ENCODE measurements around the gene DNAJC5.

DNA sequence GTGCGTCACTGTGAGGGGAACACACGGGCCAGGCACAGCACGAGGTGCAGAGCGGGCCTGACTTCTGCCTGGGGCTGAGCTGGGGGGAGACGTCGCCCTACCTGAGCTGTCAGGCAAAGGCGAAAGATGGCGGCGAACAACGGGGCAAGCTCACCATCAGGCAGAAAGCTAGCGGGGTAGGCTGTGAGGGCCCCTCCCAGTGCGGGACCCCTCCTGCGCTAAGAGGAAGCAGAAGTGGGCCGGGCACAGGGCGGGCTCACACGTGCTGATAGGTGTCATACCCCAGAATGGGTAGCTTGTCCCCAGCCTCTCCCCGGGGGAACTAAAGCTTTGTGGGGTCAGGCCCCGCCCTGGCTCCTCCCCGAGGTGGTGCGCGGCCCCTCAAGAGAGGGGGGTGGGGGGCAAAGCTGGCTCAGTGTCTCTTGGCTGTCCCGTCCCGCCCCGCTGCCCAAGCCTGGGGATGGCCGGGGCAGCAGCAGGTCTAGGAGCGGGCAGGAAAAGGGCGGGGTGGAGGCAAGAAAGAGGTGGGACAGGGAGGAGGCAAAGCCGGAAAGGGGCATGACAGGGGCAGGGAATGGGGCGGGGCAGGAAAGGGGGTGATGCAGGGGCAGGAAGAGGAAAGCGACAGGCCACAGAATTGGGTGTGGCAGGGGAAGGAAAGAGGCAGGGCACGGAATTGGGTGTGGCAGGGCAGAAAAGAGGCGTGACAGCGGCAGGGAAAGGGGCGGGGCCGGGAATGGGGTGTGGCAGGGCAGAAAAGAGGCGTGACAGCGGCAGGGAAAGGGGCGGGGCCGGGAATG is 46.6 kb downstream of the DNAJC5 start:
- TF ChIP-seq, protein P1, sequence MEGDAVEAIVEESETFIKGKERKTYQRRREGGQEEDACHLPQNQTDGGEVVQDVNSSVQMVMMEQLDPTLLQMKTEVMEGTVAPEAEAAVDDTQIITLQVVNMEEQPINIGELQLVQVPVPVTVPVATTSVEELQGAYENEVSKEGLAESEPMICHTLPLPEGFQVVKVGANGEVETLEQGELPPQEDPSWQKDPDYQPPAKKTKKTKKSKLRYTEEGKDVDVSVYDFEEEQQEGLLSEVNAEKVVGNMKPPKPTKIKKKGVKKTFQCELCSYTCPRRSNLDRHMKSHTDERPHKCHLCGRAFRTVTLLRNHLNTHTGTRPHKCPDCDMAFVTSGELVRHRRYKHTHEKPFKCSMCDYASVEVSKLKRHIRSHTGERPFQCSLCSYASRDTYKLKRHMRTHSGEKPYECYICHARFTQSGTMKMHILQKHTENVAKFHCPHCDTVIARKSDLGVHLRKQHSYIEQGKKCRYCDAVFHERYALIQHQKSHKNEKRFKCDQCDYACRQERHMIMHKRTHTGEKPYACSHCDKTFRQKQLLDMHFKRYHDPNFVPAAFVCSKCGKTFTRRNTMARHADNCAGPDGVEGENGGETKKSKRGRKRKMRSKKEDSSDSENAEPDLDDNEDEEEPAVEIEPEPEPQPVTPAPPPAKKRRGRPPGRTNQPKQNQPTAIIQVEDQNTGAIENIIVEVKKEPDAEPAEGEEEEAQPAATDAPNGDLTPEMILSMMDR (conservative IDR thresholded peaks at IDR 0.05; ENCODE audit: low read depth, low read length): no peak
- TF ChIP-seq EZH2 (IDR thresholded peaks at IDR 0.05; ENCODE audit: borderline replicate concordance, low read depth, low read length, poor library complexity, severe bottlenecking): no peak

Measured in A673 (cell line).